Lower lobe of right lung (tissue), 2 donors: ENCODE data around the gene BCL11B. TPM values are rescaled to one million over a fixed set of nuclear protein-coding genes. Genes with fewer than 3 reads are reported as not detected.

Experiments
- ATAC-seq, 2 donors: fragments of 200-7000 bp; cut with Tn5 transposase; one replicate each; pipeline ENCODE4 v1.9.1; 2020 to 2022; ENCODE audit warnings: mild to moderate bottlenecking in 2 of 2, moderate library complexity in 2 of 2
- DNase-seq: peaks from one replicate; pipeline ENCODE4 v3.0.0-alpha.2; 2020
- H3K27ac ChIP-seq: fragments of 200-600 bp; one replicate; pipeline ENCODE4 v1.8.0; 2022
- H3K27me3 ChIP-seq: fragments of 200-600 bp; one replicate; pipeline ENCODE4 v1.8.0; 2022; ENCODE audit warnings: low read depth
- H3K36me3 ChIP-seq: fragments of 200-600 bp; one replicate; pipeline ENCODE4 v1.8.0; 2022; ENCODE audit warnings: mild to moderate bottlenecking
- H3K4me1 ChIP-seq: fragments of 200-600 bp; one replicate; pipeline ENCODE4 v1.8.0; 2022
- H3K4me3 ChIP-seq: fragments of 200-600 bp; one replicate; pipeline ENCODE4 v1.8.0; 2022; ENCODE audit warnings: mild to moderate bottlenecking
- H3K9me3 ChIP-seq: fragments of 200-600 bp; one replicate; pipeline ENCODE4 v1.8.0; 2022
- intact Hi-C: fragments of 100-400 bp; cut with DNase I; formaldehyde crosslinking; loops from one replicate; pipeline ENCODE4 v1.11.0; 2022
- total RNA-seq: library from RNA; stranded (reverse); fragmentation: NEBNext Ultra II Directional; extraction: Animal tissue kit (Norgen Biotek cat#: 25700); gene quantifications from one replicate; pipeline ENCODE4 v1.2.1, GENCODE V29; 2021
- TF ChIP-seq, protein P1 (sequence below): fragments of 200-600 bp; IDR thresholded peaks from one replicate; pipeline ENCODE4 v1.8.0; 2022; ENCODE audit warnings: antibody characterized with exemption, mild to moderate bottlenecking
- donor health status: DM: no; HTN: yes; CAD: no; lungs with severe emphysema.

BCL11B gene
- total RNA-seq, 1 donor from 2014 or later = 2.3 TPM

- Histone ChIP-seq H3K27me3 (no peaks in the 10 kb centered on the region), H3K4me1 (peaks cover 11% of the 10 kb centered on the region), H3K4me3 (no peak overlapping the region), H3K9me3 (no peaks in the 10 kb centered on the region), H3K36me3 (no peaks in the 10 kb centered on the region), H3K27ac (no peak overlapping the region)
- intact Hi-C loops = no loop called here
- DNase-seq = no peak
- TF ChIP-seq, protein P1, sequence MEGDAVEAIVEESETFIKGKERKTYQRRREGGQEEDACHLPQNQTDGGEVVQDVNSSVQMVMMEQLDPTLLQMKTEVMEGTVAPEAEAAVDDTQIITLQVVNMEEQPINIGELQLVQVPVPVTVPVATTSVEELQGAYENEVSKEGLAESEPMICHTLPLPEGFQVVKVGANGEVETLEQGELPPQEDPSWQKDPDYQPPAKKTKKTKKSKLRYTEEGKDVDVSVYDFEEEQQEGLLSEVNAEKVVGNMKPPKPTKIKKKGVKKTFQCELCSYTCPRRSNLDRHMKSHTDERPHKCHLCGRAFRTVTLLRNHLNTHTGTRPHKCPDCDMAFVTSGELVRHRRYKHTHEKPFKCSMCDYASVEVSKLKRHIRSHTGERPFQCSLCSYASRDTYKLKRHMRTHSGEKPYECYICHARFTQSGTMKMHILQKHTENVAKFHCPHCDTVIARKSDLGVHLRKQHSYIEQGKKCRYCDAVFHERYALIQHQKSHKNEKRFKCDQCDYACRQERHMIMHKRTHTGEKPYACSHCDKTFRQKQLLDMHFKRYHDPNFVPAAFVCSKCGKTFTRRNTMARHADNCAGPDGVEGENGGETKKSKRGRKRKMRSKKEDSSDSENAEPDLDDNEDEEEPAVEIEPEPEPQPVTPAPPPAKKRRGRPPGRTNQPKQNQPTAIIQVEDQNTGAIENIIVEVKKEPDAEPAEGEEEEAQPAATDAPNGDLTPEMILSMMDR = no peak
- no peak for ATAC-seq
Observed at GRCh38 chr14:99192830-99193229, 79.2 kb downstream of the BCL11B start.

- Histone ChIP-seq H3K4me3 (peak overlapping the region; percentile 47), H3K27me3 (no peaks in the 10 kb centered on the region), H3K9me3 (no peaks in the 10 kb centered on the region), H3K27ac (peak overlapping the region; percentile 59), H3K4me1 (peaks cover 11% of the 10 kb centered on the region), H3K36me3 (no peaks in the 10 kb centered on the region)
- ATAC-seq (peak; percentile 79 to 87), DNase-seq (no peak)
- intact Hi-C loops = no loop called here
- TF ChIP-seq, protein P1 = no peak
Observed at GRCh38 chr14:99192028-99192621, 79.9 kb downstream of the BCL11B start.

DNA sequence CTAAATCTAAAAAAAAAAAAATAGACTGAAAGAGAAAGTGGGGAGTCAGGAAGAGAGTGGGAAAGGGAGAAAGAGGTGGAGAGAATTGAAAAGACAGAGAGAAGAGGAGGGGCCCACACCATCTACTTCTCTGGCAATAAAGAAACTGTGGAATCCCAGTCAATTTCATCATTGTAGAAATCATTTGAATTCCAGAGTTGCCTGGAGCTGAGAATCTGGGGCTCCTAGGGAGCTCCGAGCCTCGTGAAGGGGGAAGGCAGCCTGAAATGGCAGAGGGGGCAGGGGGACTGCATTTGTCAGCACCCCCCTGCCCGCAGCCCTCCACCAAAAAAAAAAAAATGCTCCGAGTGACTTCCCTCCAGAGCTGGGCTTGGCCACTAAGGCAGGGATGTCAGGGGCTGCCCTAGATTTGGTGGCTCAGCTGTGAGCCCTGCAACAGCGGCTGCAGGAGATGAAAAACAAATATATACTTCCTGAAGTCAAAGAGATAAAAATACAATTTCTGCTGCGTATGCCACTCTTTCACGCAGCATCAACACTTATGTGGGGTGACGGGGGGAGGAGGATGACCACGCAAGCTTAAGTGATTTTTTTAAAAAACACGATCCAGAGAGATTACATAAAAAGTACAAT is 80.5 kb downstream of the BCL11B start:
- TF ChIP-seq, protein P1 = no peak
- DNase-seq (no peak), ATAC-seq (peak; percentile 3 to 31)
- intact Hi-C loops = no loop called here
- peaks cover 11% of the 10 kb centered on the region for H3K4me1 ChIP-seq
- H3K27ac ChIP-seq = peak overlapping the region; percentile 59
- peak overlapping the region; percentile 47 for H3K4me3 ChIP-seq
- no peaks in the 10 kb centered on the region for H3K27me3 ChIP-seq
- no peaks in the 10 kb centered on the region for H3K9me3 ChIP-seq
- no peaks in the 10 kb centered on the region for H3K36me3 ChIP-seq

GRCh38 chr14:99190696-99191394 is 81.2 kb downstream of the BCL11B start:
- intact Hi-C loops = no loop called here
- Histone ChIP-seq H3K4me3 (no peak overlapping the region), H3K27me3 (no peaks in the 10 kb centered on the region), H3K4me1 (peaks cover 11% of the 10 kb centered on the region), H3K36me3 (no peaks in the 10 kb centered on the region), H3K9me3 (no peaks in the 10 kb centered on the region), H3K27ac (peak overlapping the region; percentile 59)
- ATAC-seq (no peak), DNase-seq (no peak)
- TF ChIP-seq, protein P1 = no peak

GRCh38 chr14:99189201-99189801 is 82.7 kb downstream of the BCL11B start:
- H3K27ac ChIP-seq = no peak overlapping the region
- ATAC-seq (no peak), DNase-seq (no peak)
- peaks cover 11% of the 10 kb centered on the region for H3K4me1 ChIP-seq
- no peak overlapping the region for H3K4me3 ChIP-seq
- no peaks in the 10 kb centered on the region for H3K36me3 ChIP-seq
- TF ChIP-seq, protein P1 = no peak
- no peaks in the 10 kb centered on the region for H3K27me3 ChIP-seq
- intact Hi-C loops = no loop called here
- H3K9me3 ChIP-seq = no peaks in the 10 kb centered on the region
